Measurements from ENCODE around the gene BCL3.
A peak's percentile ranks its signal among the peaks of the same experiment; 100 is the strongest.

The BCL3 gene

GRCh38 chr19:44748426-44749254 lies at the start of gene BCL3:
Gene BCL3 (plus strand): TSS chr19:44748708. CDS start chr19:44748791, 83 bp downstream.
- peak within 1 kb of the TSS; percentile 90 for H3K4me3 ChIP-seq (ENCODE audit: low read depth, low read length)
- TF ChIP-seq CTCF (IDR thresholded peaks at IDR 0.05; ENCODE audit: low read depth, low read length), result no peak

GRCh38 chr19:44700547-44700946 lies 48.0 kb upstream of the BCL3 start:
- no peak for TF ChIP-seq CTCF (IDR thresholded peaks at IDR 0.05; ENCODE audit: low read depth, low read length)
- H3K4me3 ChIP-seq (ENCODE audit: low read depth, low read length), result no peak overlapping the region

- no peak overlapping the region for H3K4me3 ChIP-seq (ENCODE audit: low read depth, low read length)
- no peak for TF ChIP-seq CTCF (IDR thresholded peaks at IDR 0.05; ENCODE audit: low read depth, low read length)
These were observed 47.3 kb upstream of the BCL3 start for GRCh38 chr19:44701228-44701627.

GRCh38 chr19:44702551-44703176 lies 45.8 kb upstream of the BCL3 start:
- TF ChIP-seq CTCF (IDR thresholded peaks at IDR 0.05; ENCODE audit: low read depth, low read length), result no peak
- H3K4me3 ChIP-seq (ENCODE audit: low read depth, low read length), result no peak overlapping the region

GRCh38 chr19:44703336-44704078 lies 45.0 kb upstream of the BCL3 start:
- no peak overlapping the region for H3K4me3 ChIP-seq (ENCODE audit: low read depth, low read length)
- no peak for TF ChIP-seq CTCF (IDR thresholded peaks at IDR 0.05; ENCODE audit: low read depth, low read length)

GRCh38 chr19:44704982-44705381 lies 43.5 kb upstream of the BCL3 start:
- no peak for TF ChIP-seq CTCF (IDR thresholded peaks at IDR 0.05; ENCODE audit: low read depth, low read length)
- no peak overlapping the region for H3K4me3 ChIP-seq (ENCODE audit: low read depth, low read length)

Measured in WI38 (cell line).